H7 (cell line): ENCODE results near the gene MAST2. TPM values are rescaled to one million over a fixed set of nuclear protein-coding genes. Genes with fewer than 3 reads are reported as not detected.
"Not testable (repeated sequence)": the region's sequence is repeated elsewhere in the genome, so short reads cannot be mapped to it uniquely, and the experiment has no call there.

Experiments
- DNase-seq: peaks from one replicate; pipeline ENCODE4 v3.0.0; 2012
- H3K27me3 ChIP-seq: 2 replicates; pipeline ENCODE4 v1.6.0; 2011; ENCODE audit warnings: mild to moderate bottlenecking, low read length; ENCODE audit not compliant: control insufficient read depth, insufficient read depth
- H3K36me3 ChIP-seq: replicated peaks from 2 replicates; pipeline ENCODE4 v1.5.1; 2011; ENCODE audit warnings: low read length; ENCODE audit not compliant: control insufficient read depth, insufficient read depth
- H3K4me3 ChIP-seq: 2 replicates; pipeline ENCODE4 v1.5.1; 2011; ENCODE audit warnings: low read depth, mild to moderate bottlenecking, control low read depth, low read length, moderate library complexity; ENCODE audit not compliant: insufficient read depth
- total RNA-seq: library from RNA; depleted of rRNA; stranded (reverse); fragments of >200 nt; shearing (Covaris generic); gene quantifications from 2 replicates; pipeline ENCODE4 v1.2.3, GENCODE V29; 2014

The MAST2 gene
- total RNA-seq, 1 experiment from 2014 or later = 31.8 TPM

- no peaks in the 10 kb centered on the region for H3K27me3 ChIP-seq
- H3K36me3 ChIP-seq = no peaks in the 10 kb centered on the region
- DNase-seq = no peak
Observed at GRCh38 chr1:45796946-45797345, 6.5 kb upstream of the MAST2 start.

GRCh38 chr1:45800899-45801298, 2.5 kb upstream of the MAST2 start:
- Histone ChIP-seq H3K4me3 (no peak overlapping the region), H3K36me3 (no peaks in the 10 kb centered on the region), H3K27me3 (no peaks in the 10 kb centered on the region)
- DNase-seq = no peak

More at GRCh38 chr1:45796946-45797345, 6.5 kb upstream of the MAST2 start:
- no peak overlapping the region for H3K4me3 ChIP-seq

GRCh38 chr1:45802343-45803298, 791 bp upstream of the MAST2 start:
- no peaks in the 10 kb centered on the region for H3K27me3 ChIP-seq
- peak overlapping the region; percentile 47 for H3K4me3 ChIP-seq
- H3K36me3 ChIP-seq = no peaks in the 10 kb centered on the region
- peak; percentile 79 for DNase-seq

GRCh38 chr1:45803781-45804668, 613 bp downstream of the MAST2 start:
- peak; percentile 91 for DNase-seq
- peak overlapping the region; percentile 62 for H3K4me3 ChIP-seq
- H3K27me3 ChIP-seq, H3K36me3 ChIP-seq: not testable (repeated sequence)

- Histone ChIP-seq H3K4me3 (peak overlapping the region; percentile 62), H3K36me3 (no peaks in the 10 kb centered on the region), H3K27me3 (no peaks in the 10 kb centered on the region)
- no peak for DNase-seq
Observed at GRCh38 chr1:45804669-45804969, 1.2 kb downstream of the MAST2 start.

GRCh38 chr1:45806129-45806528, 2.7 kb downstream of the MAST2 start:
- H3K4me3 ChIP-seq = no peak overlapping the region
- H3K27me3 ChIP-seq = no peaks in the 10 kb centered on the region
- no peaks in the 10 kb centered on the region for H3K36me3 ChIP-seq
- no peak for DNase-seq

- no peak for DNase-seq
- no peaks in the 10 kb centered on the region; the same call in 1 of the 2 replicates for H3K36me3 ChIP-seq
- H3K27me3 ChIP-seq = no peaks in the 10 kb centered on the region
- no peak overlapping the region for H3K4me3 ChIP-seq
Observed at GRCh38 chr1:45809761-45810160, 6.3 kb downstream of the MAST2 start.

GRCh38 chr1:45814776-45815175, 11.4 kb downstream of the MAST2 start:
- Histone ChIP-seq H3K36me3 (no peaks in the 10 kb centered on the region; the same call in 1 of the 2 replicates), H3K4me3 (no peak overlapping the region), H3K27me3 (no peaks in the 10 kb centered on the region)
- no peak for DNase-seq

GRCh38 chr1:45815667-45816458, 12.5 kb downstream of the MAST2 start:
- no peaks in the 10 kb centered on the region for H3K27me3 ChIP-seq

GRCh38 chr1:45820173-45820572, 16.8 kb downstream of the MAST2 start:
- H3K36me3 ChIP-seq = no peaks in the 10 kb centered on the region
- no peak for DNase-seq
- no peak overlapping the region for H3K4me3 ChIP-seq
- H3K27me3 ChIP-seq = no peaks in the 10 kb centered on the region

More at GRCh38 chr1:45815667-45816458, 12.5 kb downstream of the MAST2 start:
- no peak for DNase-seq
- Histone ChIP-seq H3K36me3 (no peaks in the 10 kb centered on the region; the same call in 1 of the 2 replicates), H3K4me3 (no peak overlapping the region)

GRCh38 chr1:45820788-45821187, 17.4 kb downstream of the MAST2 start:
- H3K4me3 ChIP-seq = no peak overlapping the region
- no peaks in the 10 kb centered on the region for H3K27me3 ChIP-seq
- no peak for DNase-seq
- no peaks in the 10 kb centered on the region for H3K36me3 ChIP-seq

- no peaks in the 10 kb centered on the region for H3K27me3 ChIP-seq
- DNase-seq = no peak
- no peaks in the 10 kb centered on the region for H3K36me3 ChIP-seq
- H3K4me3 ChIP-seq = no peak overlapping the region
Observed at GRCh38 chr1:45822644-45823043, 19.2 kb downstream of the MAST2 start.

GRCh38 chr1:45824607-45825006, 21.2 kb downstream of the MAST2 start:
- Histone ChIP-seq H3K27me3 (no peaks in the 10 kb centered on the region), H3K4me3 (no peak overlapping the region), H3K36me3 (peaks cover 1% of the 10 kb centered on the region; the same call in 1 of the 2 replicates)
- no peak for DNase-seq

- no peak for DNase-seq
- H3K36me3 ChIP-seq = peaks cover 2% of the 10 kb centered on the region
- no peak overlapping the region for H3K4me3 ChIP-seq
- no peaks in the 10 kb centered on the region for H3K27me3 ChIP-seq
Observed at GRCh38 chr1:45827256-45827655, 23.8 kb downstream of the MAST2 start.
